AG09309 (cell line): ENCODE measurements around the gene ETV6.

Experiments used
- DNase-seq: peaks from one replicate; pipeline ENCODE4 v3.0.0-alpha.2; 2010; ENCODE audit warnings: low read depth
- H3K4me3 ChIP-seq: 2 replicates; pipeline ENCODE4 v1.5.1; 2011; ENCODE audit warnings: mild to moderate bottlenecking, low read depth, low read length, moderate library complexity; ENCODE audit not compliant: control insufficient read depth
- CTCF ChIP-seq: IDR thresholded peaks from 2 replicates; pipeline ENCODE4 v1.5.1; 2011; ENCODE audit warnings: mild to moderate bottlenecking, low read depth, low read length, inconsistent platforms; ENCODE audit not compliant: insufficient read depth, control insufficient read depth; ENCODE audit errors: missing control alignments

ETV6 gene

DNA sequence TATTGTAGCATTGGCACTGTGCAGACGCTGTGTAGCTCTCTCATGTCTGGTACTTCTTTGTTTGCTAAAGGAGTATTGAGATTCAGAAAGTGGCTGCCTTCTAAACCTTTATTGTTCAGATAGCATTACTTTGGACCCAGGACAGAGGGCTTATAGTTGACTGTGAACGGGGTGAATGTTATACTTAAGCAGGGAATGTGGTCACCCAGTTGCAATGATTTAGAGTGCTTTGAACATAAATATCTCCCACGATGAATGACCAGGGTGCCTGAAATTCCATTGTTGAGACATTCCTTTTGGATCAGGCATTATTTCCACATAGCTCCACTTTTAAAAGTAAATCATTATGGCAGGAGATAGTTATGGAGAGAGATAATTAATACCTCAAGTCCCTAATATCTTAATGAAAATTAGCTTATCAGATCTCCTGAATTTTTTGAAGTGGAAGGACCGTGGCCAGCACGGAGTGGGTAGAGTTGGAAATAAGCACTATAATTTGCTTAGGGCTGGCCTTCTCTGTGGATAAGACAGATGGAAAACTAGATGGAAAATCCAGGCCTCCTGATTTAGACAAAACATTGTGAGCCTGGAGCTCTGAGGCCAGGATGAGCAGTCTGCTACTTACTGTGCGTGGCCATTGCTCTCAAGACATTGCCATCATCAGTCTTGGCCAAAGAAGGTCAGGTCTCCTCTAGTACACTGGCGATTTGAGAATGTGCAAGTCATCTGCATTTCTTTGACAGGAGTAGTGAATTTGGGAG lies 114.5 kb downstream of the ETV6 start:
- no peak for TF ChIP-seq CTCF
- no peak overlapping the region for H3K4me3 ChIP-seq
- DNase-seq = peak; percentile 67

- no peak overlapping the region for H3K4me3 ChIP-seq
- DNase-seq = no peak
- no peak for TF ChIP-seq CTCF
These were observed 115.4 kb downstream of the ETV6 start for GRCh38 chr12:11764837-11765236.

DNA sequence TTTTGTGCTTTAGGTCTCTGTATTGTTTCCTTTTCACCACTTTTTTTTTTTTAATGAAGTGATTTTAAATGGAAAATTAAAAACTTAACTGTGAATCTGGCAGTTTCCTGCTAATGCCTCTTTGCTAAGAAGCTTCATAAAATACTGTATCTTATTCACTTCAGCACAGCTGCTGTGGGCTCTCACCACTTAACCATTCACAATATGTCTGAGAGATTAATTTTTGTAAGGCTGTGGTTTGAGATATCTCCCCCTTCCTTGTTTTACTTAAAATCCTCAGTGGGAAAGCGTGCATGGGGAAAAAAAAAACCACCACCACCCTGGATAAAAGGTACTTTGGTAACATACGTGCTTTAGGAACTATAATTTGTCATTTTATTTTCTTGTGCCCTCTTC lies 115.9 kb downstream of the ETV6 start:
- no peak overlapping the region for H3K4me3 ChIP-seq
- TF ChIP-seq CTCF = no peak
- no peak for DNase-seq

GRCh38 chr12:11765817-11766794 lies 116.6 kb downstream of the ETV6 start:
- no peak for DNase-seq
- H3K4me3 ChIP-seq = no peak overlapping the region
- TF ChIP-seq CTCF = no peak

DNA sequence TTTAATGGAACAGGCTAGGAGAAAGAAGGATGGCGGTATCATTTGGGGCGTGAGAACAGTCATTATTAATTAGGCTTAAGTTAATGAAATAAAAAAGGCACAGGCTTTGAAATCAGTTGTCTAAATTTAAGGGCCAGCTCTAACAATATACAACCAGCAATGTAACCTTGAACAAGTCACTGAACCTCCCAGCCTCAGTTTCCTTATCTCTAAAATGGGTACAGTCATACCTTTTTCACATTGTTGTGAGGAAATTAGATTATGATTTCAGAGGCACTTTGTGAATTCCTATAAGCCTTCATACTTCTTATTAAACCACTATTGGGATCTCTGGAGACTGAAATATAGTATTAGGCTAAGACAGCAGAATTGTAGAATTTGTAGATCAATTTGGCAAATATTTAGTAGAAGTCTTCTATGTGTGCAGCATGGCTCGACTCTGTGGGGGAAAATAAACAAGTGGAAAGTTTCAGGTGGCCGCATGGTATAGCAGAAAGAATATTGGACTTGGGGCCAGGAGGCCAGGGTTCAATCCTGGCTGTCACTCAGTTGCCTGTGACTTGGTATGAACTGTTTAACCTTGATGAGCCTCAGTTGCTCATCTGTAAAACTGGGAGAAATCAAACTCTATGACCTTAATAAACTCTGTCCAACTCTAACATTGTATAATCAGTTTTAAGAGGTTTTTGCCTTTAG lies 117.7 kb downstream of the ETV6 start:
- TF ChIP-seq CTCF = no peak
- no peak for DNase-seq
- H3K4me3 ChIP-seq = no peak overlapping the region

DNA sequence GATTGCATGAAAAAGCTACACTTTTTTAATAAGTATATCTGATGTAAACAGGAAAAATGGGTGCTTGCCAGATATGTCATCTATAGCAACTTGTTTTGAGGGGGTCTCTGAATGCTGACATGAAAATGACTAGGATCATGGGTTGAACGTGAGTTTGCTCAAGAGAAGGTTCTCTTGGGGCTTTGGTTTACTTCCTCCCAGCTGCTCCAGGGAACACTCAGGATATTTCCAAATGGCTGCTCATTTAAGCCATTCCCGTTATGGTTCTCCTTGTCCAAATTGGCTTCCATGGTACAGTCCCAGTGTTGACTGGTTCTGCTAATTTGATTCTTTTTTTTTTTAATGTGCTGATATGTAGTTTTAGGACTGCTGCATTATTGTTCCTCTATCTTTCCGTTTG lies 118.3 kb downstream of the ETV6 start:
- DNase-seq = no peak
- no peak overlapping the region for H3K4me3 ChIP-seq
- TF ChIP-seq CTCF = no peak
